Fibroblast of skin of left biceps (primary cell): ENCODE data around the gene KATNB1.
"Not testable (repeated sequence)": the region's sequence is repeated elsewhere in the genome, so short reads cannot be mapped to it uniquely, and the experiment has no call there.

Experiments used
- DNase-seq, 2 experiments: peaks; one replicate each; pipeline ENCODE4 v3.0.0-alpha.2; 2013; ENCODE audit warnings: low read depth in 2 of 2

The KATNB1 gene

DNA sequence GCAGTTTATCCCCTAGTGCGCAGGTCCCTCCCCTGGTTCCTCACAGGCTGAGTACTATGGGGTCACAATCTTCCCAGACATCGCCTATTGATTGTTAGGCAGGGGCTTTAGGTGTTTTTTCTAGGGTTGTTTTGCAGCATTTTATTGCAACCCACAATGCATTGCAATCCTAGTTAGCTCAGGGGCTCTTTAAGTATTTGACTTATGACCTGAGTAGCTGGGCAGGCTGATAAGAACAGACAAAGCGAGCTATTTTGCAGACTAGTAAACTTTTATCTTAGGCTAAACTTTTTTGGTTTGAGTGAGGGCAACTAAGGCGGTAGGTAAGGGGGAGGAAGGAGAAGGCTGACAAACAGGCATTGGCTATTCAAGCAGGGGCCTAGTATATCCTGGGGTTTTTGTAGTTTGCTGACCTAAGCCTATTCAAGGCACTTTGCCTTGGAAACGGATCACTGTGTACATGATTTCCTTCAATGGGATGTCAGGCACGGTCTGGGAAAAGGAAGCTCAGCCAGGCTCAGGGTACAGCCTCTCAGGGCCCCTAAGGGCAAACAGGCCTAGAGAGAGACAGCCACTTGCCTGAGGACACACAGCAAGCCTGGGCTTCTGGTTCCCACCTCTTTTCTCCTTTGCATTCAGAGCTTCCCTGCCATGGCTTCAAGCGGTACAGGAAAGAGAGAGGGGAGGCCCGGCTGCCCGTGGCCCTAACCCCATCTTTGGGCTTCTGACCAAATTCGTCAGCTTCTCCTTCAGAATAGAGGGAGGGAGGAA lies 34.6 kb upstream of the KATNB1 start:
- no peak for DNase-seq

DNA sequence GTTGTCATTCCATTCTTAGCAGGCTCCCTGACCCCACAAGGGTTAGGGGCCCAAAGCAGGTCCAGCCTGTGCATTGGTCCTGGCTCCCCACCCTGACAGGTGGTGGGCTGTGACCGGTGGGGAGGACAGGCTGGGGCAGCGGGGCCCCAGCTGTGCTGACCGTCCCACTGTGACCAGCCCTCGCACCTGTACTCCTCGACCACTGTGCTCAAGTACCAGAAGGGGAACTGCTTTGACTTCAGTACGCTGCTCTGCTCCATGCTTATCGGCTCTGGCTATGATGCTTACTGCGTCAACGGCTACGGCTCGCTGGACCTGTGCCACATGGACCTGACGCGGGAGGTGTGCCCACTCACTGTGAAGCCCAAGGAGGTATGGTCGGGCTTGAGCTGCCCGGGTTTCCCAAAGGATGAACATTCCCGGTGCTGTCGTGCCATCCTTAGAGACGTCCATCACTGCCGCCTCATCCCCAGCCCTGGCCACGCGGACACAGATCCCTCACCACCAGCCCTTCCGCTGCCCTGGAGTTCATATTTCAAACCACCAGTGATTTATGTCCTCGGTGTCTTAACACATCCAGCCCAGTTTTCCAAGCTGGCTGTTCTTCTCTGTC lies 33.7 kb upstream of the KATNB1 start:
- DNase-seq, result no peak

DNA sequence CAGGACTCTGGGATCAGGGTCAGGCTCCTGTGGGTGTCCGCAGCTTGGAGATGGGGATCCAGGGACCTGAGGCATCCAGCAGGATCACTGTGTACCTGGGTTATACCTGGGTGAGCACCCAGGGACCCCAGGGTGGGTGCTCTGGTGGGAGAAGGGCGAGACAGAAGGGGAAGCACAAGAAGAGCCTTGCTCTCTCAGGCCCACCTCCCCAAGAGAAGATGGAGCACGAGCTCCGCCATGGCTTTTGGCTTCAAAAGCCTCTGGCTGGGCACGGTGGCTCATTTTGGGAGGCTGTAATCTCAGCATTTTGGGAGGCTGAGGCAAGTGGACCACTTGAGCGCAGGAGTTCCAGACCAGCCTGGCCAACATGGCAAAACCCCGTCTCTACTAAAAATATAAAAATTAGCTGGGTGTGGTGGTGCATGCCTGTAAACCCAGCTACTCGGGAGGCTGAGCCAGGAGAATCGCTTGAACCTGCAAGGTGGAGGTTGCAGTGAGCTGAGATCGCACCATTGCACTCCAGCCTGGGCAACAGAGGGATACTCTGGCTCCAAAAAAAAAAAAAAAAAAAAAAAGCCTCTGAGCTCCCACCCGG lies 32.1 kb upstream of the KATNB1 start:
- no peak for DNase-seq

DNA sequence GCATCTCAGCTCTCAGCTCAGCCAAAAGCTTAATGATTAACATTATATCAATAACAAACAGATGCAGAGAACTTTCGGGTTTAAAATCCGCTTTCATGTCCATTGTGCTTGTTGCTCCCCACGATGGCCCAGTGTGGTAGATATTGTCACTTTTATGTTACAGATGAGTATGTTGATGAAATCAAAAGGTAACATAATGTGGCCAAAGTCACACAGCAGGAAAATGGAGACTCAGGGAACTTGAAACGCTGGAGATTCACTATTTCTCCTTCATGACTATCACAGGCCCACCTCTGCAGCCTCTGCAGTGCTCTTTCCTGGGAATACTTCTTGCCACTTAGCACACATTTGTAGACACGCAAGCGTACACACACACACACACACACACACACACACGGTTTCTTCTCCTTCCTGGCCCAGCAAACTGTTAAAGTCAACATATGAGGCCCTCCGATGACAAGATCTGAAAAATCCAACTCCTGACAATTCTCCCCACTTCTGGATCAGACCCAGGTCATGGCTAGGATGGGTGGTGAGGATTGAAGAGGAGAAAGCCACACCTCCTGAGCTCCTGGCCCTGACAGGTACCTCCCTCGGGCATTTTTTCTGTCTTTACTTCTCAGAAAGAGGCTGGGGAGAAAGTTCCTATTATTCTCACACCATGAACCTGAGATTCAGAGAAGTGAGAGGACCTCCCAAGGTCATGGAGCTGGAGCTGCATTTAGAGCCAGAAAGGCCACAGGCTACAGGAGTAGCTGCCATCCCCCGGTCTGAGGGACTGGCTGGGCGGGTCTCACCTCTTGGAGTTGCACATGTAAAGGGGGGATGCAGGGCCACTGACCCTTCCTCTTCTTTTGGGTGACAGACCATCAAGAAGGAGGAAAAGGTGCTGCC lies 31.3 kb upstream of the KATNB1 start:
- no peak for DNase-seq

DNA sequence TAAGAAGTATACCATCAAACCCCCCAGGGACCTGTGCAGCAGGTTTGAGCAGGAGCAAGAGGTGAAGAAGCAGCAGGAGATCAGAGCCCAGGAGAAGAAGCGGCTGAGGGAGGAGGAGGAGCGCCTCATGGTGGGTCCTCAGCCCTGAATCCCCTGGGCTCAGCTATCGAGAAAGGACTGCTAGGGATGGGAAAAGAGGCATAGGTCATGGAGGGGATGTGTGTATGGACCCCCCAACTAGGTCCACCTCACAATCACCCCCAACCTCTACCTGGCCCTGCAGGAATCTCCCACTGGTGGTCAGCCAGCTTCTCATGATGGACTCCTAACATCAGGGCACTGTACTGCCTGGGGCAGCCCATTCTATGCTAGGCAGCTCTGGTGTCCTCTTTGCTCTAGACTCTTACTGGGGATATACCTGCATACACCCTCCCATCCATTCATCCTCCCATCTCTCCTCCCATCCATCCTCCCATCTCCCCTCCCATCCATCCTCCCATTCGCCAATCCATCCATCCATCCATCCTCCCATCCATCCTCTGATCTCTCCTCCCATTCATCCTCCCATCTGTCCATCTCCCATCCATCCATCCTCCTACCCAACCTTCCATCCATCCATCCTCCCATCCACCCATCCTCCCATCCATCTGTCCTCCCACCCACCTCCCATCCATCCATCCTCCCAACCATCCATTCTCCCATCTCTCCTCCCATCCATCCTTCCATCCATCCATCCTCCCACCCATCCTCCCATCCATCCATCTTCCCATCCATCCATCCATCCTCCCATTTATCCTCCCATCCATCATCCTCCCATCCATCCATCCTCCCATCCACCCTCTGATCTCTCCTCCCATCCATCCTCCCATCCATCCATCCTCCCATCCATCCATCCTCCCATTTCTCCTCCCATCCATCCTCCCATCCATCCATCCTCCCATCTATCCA lies 30.4 kb upstream of the KATNB1 start:
- DNase-seq, result no peak

DNA sequence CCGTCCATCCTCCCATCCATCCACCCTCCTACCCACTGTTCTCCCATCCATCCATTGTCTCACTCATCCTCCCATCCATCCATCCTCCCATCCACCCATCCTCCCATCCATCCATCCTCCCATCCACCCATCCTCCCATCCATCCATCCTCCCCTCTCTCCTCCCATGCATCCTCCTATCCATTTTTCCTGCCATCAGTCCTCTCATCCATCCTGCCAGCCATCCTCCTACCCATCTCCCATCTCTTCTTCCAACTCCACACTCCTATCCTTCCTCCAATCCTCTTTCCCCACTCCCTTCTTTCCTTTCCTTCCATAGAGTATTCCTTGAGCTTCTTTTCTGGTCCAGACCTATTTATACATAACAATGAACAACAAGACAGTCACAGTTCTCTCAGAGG lies 28.9 kb upstream of the KATNB1 start:
- no peak for DNase-seq

DNA sequence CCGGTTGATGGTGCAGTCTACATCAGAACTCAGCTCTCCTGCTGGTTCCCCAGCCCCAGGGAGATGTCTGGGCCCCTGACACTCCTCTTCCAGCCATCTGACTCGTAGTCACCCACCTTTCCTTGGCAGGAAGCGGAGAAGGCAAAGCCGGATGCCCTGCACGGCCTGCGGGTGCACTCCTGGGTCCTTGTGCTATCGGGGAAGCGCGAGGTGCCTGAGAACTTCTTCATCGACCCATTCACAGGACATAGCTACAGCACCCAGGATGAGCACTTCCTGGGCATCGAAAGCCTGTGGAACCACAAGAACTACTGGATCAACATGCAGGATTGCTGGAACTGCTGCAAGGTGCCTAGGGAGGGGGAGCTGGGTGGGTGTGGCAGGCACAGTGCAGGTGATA lies 28.2 kb upstream of the KATNB1 start:
- no peak for DNase-seq

DNA sequence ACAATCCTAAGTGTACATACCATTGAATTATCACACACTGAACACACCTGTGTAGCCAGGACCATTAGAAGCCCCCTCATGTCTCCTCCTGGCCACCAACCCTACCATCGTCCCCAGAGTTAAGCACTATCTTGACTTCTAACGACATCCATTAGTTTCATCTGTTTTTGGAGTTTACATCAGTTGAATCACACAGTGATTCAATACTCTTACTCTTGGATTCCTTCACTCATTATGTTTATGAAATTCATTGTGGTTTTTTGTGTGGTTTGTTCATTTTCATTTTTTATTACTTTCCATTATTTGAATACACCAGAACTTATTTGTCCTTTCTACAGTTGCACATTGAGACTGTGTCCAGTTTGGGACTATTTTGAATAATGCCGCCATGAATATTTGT lies 27.4 kb upstream of the KATNB1 start:
- no peak for DNase-seq

DNA sequence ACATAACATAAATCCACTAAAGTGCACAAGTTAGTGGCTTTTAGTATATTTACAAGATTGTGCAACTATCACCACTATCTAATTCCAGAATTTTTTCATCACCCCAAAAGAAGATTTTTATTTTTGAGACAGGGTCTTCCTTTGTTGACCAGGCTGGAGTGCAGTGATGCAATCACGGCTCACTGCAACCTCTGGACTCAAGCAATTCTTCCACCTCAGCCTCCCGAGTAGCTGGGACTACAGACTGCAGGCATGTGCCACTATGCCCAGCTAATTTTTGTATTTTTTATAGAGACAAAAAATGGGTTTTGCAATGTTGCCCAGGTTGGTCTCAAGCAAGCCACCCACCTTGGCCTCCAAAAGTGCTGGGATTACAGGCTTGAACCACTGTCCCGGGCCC lies 25.9 kb upstream of the KATNB1 start:
- no peak for DNase-seq

DNA sequence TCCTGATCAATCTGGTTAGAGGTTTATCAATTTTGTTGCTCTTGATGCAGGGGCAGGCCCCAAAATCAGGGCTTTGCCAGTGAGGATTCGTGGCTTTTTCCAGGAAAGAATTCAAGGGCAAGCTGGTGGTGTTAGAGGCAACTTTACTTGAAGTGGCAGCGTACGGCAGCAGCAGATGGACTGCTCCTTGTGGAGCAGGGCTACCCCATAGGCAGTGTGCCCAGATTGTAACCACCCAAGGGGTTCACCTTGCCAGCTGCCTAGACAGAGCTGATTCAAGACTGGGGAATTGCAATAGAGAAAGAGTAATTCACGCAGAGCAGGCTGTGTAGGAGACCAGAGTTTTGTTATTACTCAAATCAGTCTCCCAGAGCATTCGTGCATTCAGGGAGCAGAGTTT lies 24.2 kb upstream of the KATNB1 start:
- no peak for DNase-seq

DNA sequence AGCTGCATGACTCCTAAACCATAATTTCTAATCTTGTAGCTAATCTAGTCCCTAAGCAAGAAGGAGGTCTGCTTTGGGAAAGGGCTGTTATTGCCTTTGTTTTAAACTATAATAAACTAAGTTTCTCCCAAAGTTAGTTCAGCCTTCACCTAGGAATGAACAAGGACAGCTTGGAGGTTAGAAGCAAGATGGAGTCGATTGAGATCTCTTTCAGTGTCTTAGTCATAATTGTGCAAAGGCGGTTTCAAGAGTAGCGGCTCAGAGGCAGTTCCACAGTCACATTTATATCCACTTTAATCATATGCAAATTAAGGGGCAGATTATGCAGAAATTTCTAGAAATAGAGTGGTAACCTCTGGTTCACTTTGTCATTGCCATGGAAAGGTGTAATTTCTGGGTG lies 23.6 kb upstream of the KATNB1 start:
- DNase-seq, result no peak

DNA sequence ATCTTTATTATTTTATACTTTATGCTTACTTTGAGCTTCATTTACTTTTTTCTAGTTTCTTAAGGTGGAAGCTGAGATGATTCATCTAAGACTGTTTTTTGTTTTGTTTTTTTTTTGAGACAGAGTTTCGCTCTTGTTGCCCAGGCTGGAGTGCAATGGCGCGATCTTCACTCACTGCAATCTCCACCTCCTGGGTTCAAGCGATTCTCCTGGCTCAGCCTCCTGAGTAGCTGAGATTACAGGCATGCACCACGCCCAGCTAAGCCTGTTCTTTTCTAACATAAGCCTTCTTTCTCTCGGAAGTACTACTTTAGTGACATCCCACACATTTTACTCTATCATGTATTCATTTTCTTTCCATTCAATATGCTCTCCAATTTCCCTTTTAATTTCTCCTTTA lies 23.0 kb upstream of the KATNB1 start:
- not testable (repeated sequence) for DNase-seq

DNA sequence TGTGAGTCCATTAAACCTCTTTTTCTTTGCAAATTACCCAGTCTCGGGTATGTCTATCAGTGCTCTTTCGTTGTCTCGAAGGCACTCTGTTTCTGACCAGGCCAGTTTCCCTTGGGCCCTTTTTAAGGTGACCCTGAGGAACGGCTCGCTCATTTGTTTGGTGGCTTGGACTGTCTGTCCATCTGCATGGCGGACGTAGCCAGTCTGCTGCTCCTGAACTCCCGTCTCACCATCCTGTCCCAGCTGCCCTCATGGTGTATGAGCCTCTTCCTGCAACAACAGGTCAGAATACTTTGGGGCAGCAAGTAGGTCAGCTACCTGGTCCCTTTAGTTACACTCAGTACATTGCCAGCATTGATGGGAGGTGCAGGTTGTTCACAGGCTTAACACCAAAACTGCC lies 22.0 kb upstream of the KATNB1 start:
- no peak for DNase-seq

DNA sequence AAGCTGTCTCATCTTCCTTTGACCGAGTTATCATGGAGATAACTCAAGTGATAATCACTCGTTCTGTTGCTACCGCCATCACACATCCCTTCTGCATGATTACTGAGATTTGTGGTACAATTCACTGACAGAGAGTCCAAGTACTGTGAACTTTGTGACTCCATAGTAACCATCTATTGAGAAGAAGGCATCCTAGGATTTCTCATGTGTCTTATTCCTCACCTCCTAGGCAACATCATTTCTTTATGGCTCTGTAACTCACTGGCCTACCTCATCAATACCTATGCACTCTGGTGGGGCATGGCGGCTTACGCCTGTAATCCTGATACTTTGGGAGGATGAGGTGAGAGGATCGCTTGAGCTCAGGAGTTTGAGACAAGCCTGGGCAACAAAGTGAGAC lies 21.5 kb upstream of the KATNB1 start:
- DNase-seq, result no peak

DNA sequence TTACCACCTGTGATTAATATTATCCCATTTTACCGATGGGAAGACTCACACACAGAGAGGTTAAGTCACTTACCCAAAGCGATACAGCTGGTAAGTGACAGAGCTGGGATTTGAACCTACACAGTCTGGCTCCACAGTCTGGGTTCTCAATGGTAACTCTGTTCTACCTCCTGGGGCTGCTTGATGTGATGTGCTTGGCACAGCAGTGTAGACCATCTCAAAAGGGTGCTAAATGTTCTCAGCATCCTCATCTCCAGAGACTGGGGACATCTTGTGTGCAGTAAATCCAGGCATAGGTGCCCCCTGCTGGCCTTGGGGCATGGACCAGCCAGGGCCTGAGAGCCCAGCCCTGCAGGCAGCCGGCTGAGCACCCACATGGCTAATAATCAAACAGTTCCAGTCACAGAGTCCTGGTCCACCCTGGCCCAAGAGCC lies 15.4 kb upstream of the KATNB1 start:
- no peak for DNase-seq

DNA sequence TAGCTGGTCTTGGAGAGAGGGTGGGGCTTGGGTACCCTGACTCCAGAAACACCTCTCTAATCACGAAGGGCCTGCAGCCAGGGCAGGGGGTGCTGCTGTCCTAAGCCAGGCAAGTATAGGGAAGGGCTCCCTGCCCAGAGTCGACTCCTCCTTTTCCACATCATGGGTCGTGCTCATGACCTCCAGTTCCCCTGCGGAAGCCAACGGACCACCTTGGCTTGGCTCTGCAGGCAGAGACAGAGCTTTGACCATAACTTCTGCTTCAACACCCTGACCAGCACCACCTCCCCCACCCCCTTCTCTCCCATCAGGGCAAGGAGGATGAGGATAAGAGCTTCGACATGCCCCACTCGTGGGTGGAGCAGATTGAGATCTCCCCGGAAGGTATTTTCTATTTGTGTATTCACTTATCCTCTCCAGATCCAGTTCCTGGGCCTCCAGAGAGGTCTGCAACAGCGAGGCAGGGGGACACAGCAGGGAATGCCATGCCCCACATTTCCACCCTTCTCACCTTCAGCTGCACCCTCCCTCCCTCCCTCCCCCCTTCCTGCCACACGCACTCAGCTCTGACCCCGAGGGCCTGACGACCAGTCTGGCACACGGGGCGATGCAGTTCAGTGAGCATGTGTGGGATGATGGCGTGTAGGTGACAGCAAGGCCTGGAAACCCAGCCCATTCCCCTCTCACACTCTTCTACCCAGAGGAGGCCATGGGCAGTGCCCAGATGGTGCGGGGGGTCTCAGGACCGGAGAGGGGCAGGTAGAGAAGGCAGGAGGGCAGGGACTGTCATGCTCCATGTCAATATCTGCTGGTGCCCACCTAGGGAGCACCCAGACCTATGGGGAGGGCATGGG lies 14.0 kb upstream of the KATNB1 start:
- DNase-seq, result no peak

DNA sequence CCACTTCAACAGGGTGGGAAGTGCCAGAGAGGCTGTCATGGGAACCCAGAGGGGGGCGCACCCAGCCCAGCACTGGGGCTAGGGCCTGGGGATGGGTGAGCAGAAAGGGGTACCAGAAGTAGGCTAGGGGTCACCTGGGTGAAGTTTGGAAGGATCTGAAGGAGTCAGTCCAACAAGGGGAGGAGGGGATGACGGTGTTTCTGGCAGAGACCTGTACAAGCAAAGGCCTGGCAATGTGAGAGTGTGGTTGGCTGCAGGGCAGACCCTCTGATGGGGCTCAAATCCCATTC lies 13.4 kb upstream of the KATNB1 start:
- no peak for DNase-seq

DNA sequence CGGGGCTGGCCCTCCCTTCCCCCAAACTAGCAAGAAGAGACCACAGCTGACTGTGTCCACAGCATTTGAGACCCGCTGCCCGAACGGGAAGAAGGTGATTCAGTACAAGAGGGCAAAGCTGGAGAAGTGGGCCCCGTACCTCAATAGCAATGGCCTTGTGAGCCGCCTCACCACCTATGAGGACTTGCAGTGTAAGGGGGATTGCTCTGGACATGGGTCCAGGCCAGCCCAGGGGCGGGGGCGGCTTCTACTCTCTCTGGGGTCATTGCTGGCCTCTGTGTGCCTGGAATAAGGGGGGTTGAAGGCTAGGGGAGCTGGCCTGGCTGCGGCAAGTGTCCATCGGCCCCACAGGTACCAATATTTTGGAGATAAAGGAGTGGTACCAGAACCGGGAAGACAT lies 12.9 kb upstream of the KATNB1 start:
- no peak for DNase-seq

DNA sequence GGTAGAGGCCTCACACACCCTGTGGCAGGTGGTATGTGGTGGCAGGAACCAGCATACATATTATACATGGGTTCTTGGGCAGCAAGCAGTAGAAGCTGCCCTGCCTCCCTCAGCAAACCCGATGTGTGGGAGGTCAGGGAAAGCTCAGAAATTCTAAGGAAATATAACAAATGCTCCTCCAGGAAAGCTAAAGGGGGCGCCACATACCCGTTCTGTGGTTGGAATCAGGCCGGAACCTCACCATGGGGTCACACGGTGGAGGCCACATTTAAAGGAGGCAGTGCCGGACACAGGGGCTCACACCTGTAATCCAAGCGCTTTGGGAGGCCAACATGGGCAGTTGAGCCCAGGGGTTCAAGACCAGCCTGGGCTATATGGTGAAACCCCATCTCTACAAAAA lies 12.4 kb upstream of the KATNB1 start:
- no peak for DNase-seq

DNA sequence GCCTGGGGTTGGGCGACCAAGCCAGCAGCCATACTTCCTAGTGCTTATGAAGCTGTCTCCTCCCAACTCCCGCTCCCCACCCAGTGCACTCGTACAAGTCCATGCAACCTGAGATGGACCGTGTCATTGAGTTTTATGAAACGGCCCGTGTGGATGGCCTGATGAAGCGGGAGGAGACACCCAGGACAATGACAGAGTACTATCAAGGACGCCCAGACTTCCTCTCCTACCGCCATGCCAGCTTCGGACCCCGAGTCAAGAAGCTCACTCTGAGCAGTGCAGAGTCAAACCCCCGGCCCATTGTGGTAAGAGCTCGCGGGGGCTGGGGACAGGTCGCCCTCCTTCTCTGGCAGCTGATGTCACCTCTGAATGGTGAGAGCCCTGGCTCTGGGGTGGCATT lies 11.0 kb upstream of the KATNB1 start:
- no peak for DNase-seq

DNA sequence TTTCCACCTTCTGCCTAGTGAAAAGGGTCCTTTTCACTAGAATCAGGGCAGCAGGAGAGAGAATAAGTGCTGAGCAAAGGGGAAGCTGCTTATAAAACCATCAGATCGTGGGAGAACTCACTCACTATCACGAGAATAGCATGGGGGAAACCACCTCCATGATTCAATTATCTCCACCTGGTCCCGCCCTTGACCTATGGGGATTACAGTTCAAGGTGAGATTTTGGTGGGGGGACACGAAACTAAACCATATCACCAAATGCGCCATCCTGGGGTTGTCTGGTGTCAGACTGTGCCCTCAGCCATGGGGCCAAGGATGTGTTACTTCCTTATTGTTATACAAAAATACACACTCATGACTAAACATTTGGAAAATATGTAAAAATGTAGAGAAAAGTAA lies 10.4 kb upstream of the KATNB1 start:
- DNase-seq, result no peak
